Ovary (tissue), 3 donors: ENCODE results near the gene GRK5.

Source experiments
- CTCF ChIP-seq, 3 donors: fragments of 450-650 bp in 2 of 3; fragments of 200-600 bp in 1 of 3; IDR thresholded peaks; one replicate each; pipeline versions ENCODE4 v1.5.1 to v1.8.0; 2016 to 2022; ENCODE audit warnings: antibody characterized with exemption in 3 of 3, mild to moderate bottlenecking in 1 of 3
- EP300 ChIP-seq: sonication (generic); formaldehyde crosslinking; IDR thresholded peaks from one replicate; pipeline ENCODE4 v1.6.1; 2017; ENCODE audit warnings: antibody characterized with exemption
- POLR2A ChIP-seq: fragments of 450-650 bp; IDR thresholded peaks from one replicate; pipeline ENCODE4 v1.6.1; 2017; ENCODE audit warnings: antibody characterized with exemption, mild to moderate bottlenecking, moderate library complexity
- donor health status: DM: no; HTN: no; CAD: no.

GRCh38 chr10:119406137-119406536, 198.8 kb downstream of the GRK5 start:
- TF ChIP-seq POLR2A: no peak
- no peak for TF ChIP-seq CTCF (IDR thresholded peaks at IDR 0.05)
- no peak for TF ChIP-seq EP300
